Osteocyte (in vitro differentiated cells): Measurements from ENCODE around the gene PLXND1. TPM values are rescaled to one million over a fixed set of nuclear protein-coding genes. Genes with fewer than 3 reads are reported as not detected.

Experiments used
- DNase-seq: peaks from one replicate; pipeline ENCODE4 v3.0.0; 2021; ENCODE audit warnings: mixed read lengths; ENCODE audit not compliant: unreplicated experiment; ENCODE audit errors: extremely low spot score
- H3K27ac Mint-ChIP-seq: one replicate; pipeline ENCODE4 v1.8.0; 2021; ENCODE audit warnings: mild to moderate bottlenecking, mixed read lengths; ENCODE audit not compliant: unreplicated experiment
- H3K27me3 Mint-ChIP-seq: one replicate; pipeline ENCODE4 v1.8.0; 2021; ENCODE audit warnings: mixed read lengths; ENCODE audit not compliant: unreplicated experiment
- H3K36me3 Mint-ChIP-seq: one replicate; pipeline ENCODE4 v1.8.0; 2021; ENCODE audit warnings: mixed read lengths; ENCODE audit not compliant: unreplicated experiment
- H3K4me1 Mint-ChIP-seq: one replicate; pipeline ENCODE4 v1.8.0; 2021; ENCODE audit warnings: mixed read lengths; ENCODE audit not compliant: unreplicated experiment
- H3K4me3 Mint-ChIP-seq: one replicate; pipeline ENCODE4 v1.8.0; 2021; ENCODE audit warnings: mild to moderate bottlenecking, moderate library complexity, mixed read lengths; ENCODE audit not compliant: unreplicated experiment
- H3K9me3 Mint-ChIP-seq: one replicate; pipeline ENCODE4 v1.8.0; 2021; ENCODE audit warnings: mixed read lengths; ENCODE audit not compliant: unreplicated experiment
- total RNA-seq: library from RNA; stranded (reverse); gene quantifications from 2 replicates; pipeline ENCODE4 v1.2.1, GENCODE V29; 2021
- TF ChIP-seq, protein P1 (sequence below): fragments of 200-600 bp; sonication (generic); IDR thresholded peaks from 2 replicates; pipeline ENCODE4 v1.5.0; 2021; ENCODE audit warnings: antibody characterized with exemption, mild to moderate bottlenecking, moderate library complexity

Gene PLXND1
- total RNA-seq, 1 donor from 2014 or later: 358 TPM

DNA sequence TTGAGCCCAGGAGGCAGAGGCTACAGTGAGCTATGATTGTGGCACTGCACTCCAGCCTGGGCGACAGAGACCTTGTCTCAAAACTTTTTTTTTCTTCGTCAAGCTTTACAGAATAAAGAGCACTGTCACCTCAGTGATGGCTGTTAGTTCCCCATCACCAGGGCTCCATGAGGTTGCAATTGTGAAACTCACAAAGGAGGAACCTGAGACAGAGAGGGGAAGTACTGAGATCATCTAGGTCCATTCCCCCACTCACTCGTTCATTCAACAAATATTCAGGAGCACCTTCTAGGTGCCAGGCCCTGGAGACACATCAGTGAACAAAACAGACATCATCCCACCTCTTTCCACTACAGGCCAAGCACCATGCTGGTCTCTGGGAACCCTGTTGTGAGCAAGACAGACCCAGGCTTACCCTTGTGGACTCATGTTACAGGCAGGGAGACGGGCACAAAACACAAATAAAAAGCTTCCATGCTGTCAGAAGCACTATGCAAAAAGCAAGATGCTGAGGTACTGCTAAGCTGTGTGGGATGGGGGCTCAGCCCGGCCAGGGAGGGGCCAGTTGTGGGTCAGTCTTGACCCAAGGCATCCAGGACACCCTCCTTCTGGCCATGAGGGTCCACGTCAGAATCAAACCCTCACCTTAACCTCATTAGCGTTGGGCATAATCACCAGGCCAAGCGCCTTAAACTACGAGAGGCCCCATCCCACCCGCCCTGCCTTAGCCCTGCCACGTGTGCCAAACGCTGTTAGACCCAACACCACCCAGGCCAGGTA is 80.2 kb downstream of the PLXND1 start:
- H3K9me3 Mint-ChIP-seq: no peaks in the 10 kb centered on the region
- TF ChIP-seq, protein P1, sequence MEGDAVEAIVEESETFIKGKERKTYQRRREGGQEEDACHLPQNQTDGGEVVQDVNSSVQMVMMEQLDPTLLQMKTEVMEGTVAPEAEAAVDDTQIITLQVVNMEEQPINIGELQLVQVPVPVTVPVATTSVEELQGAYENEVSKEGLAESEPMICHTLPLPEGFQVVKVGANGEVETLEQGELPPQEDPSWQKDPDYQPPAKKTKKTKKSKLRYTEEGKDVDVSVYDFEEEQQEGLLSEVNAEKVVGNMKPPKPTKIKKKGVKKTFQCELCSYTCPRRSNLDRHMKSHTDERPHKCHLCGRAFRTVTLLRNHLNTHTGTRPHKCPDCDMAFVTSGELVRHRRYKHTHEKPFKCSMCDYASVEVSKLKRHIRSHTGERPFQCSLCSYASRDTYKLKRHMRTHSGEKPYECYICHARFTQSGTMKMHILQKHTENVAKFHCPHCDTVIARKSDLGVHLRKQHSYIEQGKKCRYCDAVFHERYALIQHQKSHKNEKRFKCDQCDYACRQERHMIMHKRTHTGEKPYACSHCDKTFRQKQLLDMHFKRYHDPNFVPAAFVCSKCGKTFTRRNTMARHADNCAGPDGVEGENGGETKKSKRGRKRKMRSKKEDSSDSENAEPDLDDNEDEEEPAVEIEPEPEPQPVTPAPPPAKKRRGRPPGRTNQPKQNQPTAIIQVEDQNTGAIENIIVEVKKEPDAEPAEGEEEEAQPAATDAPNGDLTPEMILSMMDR: no peak
- no peaks in the 10 kb centered on the region for H3K27me3 Mint-ChIP-seq
- no peak overlapping the region for H3K27ac Mint-ChIP-seq
- H3K4me1 Mint-ChIP-seq: peaks cover 46% of the 10 kb centered on the region
- DNase-seq: no peak
- H3K4me3 Mint-ChIP-seq: no peak overlapping the region
- H3K36me3 Mint-ChIP-seq: no peaks in the 10 kb centered on the region

DNA sequence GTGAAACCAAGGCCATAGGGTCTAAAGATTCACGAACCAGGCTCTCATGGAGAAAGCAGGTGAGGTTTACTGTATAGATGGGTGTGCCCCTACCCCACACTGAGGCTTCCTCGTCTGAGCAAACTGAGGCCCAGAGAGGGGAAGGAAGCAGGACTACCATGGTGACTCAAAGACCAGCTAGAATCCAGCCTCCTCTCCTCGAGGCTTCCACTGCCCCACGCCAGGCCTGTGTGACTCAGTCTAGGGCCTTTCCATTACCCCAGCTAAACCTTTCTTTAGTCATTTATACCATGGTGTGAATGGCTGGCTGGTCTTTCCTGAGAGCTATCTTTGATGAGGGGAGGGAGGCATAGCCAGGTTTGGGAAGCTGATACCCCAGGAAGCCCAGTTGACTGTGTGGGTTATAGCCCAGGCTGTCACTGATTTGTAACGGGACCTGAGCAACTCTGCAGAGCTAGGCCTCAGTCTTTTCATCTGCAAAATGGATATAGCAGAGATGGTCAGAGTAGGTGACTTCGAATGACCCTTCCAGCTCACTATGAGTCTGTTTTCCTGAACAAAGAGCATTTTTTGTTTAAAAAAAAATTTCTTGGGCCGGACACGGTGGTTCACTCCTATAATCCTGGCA is 81.0 kb downstream of the PLXND1 start:
- DNase-seq: no peak

DNA sequence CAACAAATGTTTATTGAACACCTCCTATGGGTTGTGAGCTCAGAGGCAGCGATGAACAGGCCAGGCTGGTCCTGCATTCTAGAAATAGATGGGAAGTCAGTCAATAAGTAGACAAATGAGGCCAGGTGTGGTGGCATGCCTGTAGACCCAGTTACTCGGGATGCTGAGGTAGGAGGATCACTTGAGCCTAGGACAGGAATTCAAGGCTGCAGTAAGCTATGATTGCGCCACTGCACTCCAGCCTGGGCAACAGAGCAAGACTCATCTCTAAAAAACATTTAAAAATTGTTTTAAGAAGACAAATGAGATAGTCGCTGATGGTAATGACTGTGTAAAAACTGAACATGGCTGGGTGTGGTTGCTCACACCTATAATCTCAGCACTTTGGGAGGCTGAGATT is 82.4 kb downstream of the PLXND1 start:
- H3K4me3 Mint-ChIP-seq: no peak overlapping the region
- TF ChIP-seq, protein P1: no peak
- peaks cover 29% of the 10 kb centered on the region for H3K4me1 Mint-ChIP-seq
- H3K36me3 Mint-ChIP-seq: peaks cover 4% of the 10 kb centered on the region
- no peak overlapping the region for H3K27ac Mint-ChIP-seq
- no peak for DNase-seq
- no peaks in the 10 kb centered on the region for H3K27me3 Mint-ChIP-seq
- no peaks in the 10 kb centered on the region for H3K9me3 Mint-ChIP-seq

More for the DNA sequence above, 81.0 kb downstream of the PLXND1 start:
- Mint-ChIP-seq H3K27ac (no peak overlapping the region), H3K27me3 (no peaks in the 10 kb centered on the region), H3K4me3 (no peak overlapping the region), H3K4me1 (peaks cover 41% of the 10 kb centered on the region), H3K9me3 (no peaks in the 10 kb centered on the region), H3K36me3 (no peaks in the 10 kb centered on the region)
- TF ChIP-seq, protein P1: no peak

DNA sequence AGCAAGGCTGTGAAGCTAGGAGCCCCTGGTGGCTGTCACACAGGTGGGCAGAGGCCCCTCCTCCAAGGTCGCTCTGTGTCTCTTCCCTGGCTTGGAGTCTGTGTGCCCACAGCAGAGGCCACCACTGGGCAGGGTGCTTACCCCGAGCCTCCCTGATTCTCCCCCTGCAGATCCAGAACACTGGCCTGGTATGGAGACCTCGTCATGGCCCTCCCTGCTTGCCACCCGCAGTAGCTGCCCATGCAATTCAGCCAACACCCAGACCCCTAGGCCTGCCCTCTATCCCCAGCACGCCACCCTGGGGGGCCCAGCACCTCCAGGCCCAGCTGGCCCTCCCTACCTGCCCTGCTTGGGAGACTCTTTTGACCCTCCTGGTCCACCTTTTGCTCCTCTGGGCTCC is 83.5 kb downstream of the PLXND1 start:
- H3K4me1 Mint-ChIP-seq: peaks cover 23% of the 10 kb centered on the region
- peaks cover 7% of the 10 kb centered on the region for H3K36me3 Mint-ChIP-seq
- no peaks in the 10 kb centered on the region for H3K9me3 Mint-ChIP-seq
- no peaks in the 10 kb centered on the region for H3K27me3 Mint-ChIP-seq
- TF ChIP-seq, protein P1: no peak
- DNase-seq: no peak
- H3K4me3 Mint-ChIP-seq: no peak overlapping the region
- no peak overlapping the region for H3K27ac Mint-ChIP-seq

DNA sequence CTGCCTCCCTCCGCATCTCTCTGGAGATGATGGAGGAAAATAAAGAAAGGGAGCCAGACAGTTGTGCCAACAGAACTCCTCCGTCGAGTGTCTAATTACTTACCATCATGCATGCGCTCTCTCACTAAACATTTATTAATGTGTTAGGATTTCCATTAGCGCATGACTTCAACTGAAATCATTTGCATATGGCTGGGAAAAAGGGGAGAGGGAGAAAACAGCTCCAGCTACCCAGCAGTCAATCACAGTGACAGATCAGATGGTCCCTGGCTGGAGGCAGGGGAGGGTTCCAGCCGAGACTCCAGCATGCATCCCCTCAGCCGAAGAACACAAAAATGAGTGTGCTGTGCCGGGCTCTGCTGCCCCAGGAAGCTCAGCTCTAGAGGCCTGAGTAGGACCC is 84.9 kb downstream of the PLXND1 start:
- Mint-ChIP-seq H3K9me3 (no peaks in the 10 kb centered on the region), H3K4me1 (peaks cover 12% of the 10 kb centered on the region), H3K4me3 (no peak overlapping the region), H3K27ac (no peak overlapping the region), H3K36me3 (peaks cover 7% of the 10 kb centered on the region), H3K27me3 (no peaks in the 10 kb centered on the region)
- TF ChIP-seq, protein P1: no peak
- no peak for DNase-seq
